ENCODE measurements around the gene LPAR6. TPM values are rescaled to one million over a fixed set of nuclear protein-coding genes. Genes with fewer than 3 reads are reported as not detected.

LPAR6 gene
- total RNA-seq, 1 experiment from 2014 or later: not detected

DNA sequence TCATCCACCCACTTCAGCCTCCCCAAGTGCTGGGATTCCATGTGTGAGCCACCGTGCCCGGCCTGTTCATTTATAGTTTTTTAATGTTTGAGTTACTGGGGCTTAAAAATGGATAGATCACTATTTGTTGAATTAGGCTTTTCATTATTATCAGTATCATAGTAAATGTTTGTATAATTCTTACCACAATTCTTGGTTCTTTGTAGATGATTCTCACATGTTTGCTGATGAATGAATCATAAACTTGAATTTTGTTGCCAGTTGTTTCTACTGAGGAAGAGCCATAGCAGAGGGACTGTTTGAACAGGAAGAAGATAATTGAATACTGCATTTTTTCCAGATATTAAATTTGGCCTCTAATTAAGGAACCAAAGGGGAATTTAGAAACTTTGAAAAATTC is 2.6 kb upstream of the LPAR6 start:
- DNase-seq (ENCODE audit: low read depth): no peak

DNA sequence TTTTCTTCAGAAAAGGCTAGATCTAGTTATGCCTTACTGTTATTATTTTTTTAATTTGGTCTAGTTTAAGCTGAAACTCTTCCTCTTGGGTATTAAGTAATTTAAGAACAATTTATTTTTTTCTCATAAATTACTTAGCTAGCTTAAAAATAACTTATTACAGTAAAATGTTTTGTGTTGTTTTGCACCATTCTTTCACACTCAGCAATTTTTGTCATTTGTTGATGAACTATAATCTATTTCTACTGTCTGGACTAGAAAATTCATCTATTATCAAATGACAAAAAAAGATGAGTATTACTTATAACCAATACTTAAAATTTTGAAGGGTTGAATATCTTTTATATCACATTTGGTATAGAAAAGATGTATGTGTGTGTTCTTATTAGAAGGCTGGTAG is 1.6 kb upstream of the LPAR6 start:
- DNase-seq (ENCODE audit: low read depth): no peak

DNA sequence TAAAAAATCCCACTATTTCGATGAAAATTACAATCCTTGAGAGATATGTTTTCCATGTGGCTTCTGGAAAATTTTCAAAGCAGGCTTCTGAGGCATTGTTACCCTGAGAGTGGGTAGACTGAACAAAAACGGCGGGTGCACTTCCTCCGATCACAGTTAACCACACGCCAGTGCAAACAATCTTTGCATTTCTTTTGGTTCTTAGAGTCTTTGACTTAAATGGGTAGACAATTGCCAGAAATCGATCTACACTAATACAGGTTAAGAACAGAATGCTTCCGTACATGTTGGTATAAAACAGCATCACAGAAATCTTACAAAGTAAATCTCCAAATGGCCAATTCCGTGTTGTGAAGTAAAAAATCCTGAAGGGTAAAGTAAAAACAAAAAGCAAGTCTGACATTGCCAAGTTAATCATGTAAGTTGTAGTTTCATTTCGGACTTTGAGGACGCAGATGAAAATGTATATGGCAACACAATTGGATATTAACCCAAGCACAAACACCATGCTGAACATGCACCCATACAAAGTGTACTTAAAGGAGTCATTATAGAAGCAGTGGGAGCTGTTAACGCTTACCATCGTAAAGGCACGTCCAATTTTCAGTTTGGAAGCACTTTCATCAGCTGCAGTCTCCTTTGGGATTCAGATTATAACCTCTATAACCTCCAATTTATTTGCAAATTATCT is 927 bp downstream of the LPAR6 start:
- no peak for DNase-seq (ENCODE audit: low read depth)

DNA sequence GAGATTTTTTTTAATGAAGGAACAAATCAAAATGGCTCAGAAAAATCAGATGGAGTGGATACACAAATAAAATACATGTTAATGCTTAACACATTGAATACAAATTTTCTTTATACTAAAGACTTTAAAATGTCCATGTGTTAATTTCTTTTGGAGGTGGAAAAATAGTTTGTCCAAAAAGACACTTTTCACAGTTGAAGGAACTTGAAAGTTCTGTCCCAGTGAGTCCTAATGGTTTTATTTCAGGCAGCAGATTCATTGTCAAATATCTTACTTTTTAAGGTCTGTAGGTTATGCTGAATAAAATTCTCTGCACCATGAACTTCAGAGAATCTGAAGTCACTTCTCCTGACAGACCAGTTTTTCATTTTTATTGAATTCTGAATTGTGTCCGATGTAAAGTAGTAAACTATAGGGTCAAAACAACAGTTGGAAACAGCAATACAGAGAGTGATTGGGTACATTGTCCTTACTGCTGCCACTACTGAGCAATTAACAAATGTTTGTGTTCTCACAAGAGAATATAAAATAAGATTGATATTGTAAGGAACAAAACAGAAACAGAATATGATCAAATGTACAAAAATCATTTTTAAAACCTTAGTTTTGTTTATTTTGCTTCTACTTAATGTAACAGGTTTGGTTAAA is 1.6 kb downstream of the LPAR6 start:
- DNase-seq (ENCODE audit: low read depth): no peak

DNA sequence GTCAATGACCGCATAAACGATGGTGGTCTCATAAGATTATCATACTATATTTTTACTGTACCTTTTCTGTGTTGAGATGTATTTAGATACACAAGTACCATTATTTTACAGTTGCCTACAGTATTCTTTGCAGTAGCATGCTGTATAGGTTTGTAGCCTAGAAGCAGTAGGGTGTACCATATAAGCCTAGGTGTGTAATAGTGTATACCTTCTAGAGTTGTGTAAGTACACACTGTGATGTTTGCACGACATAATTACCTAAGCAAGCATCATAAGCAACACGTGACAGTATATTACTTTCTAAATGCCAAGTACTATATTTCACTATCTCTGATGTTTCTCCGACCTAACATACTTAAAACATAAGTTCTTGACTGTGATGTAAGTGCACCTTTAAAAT is 2.7 kb downstream of the LPAR6 start:
- no peak for DNase-seq (ENCODE audit: low read depth)

DNA sequence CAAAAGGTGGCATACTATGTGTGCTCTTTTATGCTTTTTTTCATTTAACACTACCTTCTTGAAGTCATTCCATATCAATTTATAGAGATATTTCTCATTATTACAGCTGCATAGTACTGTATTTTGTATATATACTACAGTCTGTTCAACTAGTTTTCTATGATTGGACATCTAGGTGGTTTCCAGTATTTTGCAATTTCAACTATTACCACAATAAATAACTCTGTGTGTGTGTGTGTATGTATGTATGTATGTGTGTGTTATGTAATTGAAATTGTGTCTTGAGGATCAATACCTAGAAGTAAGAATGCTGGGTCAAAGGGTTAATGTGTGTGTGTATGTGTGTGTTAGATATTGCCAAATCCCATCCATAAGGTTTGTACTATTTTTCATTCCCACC is 7.0 kb downstream of the LPAR6 start:
- no peak for DNase-seq (ENCODE audit: low read depth)

DNA sequence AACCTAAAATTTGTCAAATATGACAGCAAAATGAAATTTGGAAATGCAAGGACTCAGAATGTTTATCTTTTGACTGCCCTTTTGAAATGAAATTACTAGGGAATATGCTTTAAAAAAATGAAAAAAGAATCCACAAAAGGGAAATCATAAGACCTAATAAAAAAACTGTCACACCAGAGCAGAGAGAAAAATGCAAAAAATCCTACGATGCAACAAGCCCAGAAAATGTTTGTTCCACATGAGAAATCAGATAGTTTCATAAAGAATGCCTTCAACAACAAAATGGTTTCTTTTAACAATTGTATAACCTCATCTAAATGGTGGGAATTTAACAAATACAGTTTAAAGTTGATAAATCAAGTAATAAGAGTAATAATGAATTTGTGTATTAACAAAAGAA is 8.0 kb downstream of the LPAR6 start:
- DNase-seq (ENCODE audit: low read depth): no peak

DNA sequence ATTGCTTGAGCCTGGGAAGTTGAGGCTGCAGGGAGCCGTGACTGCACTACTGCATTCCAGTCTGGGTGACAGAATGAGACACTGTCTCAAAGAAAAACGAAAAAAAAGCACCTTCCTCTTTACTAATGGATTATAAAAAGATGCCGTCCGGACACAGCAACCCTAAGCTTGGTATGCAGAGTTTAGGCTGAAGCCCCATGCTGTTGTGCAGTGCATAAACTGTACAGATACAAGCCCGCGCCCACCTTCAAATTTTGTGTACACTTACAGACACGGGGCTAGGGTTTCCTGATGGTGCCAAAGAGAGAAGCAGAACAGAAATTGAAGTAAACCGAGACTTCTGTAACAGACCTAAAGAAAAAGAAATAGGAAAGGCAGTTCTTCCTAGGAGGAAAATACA is 9.0 kb downstream of the LPAR6 start:
- DNase-seq (ENCODE audit: low read depth): no peak

DNA sequence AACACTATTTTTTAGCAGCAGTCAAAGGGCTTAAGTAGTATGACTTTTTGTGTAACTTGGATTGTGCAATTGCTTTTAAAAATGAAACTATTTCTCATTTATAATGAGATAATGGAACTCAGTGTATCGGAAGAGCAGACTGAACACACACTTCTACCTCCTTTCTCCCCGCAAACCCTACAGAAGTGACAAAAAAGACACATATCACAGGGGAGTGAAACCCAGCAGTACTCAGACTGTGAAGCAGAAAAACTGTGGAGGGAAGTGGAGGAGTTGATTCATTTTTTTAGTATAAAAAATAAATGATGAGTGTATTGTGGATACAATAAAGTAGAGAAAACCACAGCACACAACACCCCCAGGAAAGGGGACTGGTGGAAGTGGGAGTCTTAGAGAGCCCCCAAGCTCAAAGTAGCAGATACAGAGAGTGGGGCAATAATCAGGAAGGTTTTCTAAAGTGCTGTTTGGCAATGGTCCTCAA is 9.7 kb downstream of the LPAR6 start:
- DNase-seq (ENCODE audit: low read depth): no peak

DNA sequence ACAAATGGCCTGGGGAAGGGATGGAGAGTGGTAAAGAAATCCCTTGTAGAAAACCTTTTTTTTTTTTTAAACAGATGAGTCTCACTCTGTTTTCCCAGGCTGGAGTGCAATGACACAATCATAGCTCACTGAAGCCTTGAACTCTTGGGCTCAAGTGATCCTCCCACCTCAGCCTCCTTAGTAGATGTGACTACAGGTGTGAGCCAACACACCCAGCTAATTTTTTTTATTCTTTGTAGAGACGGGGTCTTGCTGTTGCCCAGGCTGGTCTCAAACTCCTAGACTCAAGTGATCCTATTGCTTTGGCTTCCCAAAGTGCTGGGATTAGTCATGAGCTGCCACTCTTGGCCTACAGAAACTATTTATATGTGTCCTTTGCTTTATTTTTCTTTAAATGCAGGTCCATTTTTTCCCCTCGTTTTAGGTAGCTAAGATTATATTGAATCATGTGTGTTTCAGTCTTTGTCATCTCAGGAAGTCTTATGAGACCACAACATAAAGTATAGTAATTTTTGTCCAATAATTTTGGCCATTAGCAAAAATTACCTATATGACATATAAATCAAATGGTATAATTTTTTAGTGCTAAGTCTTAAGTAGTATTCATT is 10.5 kb downstream of the LPAR6 start:
- DNase-seq (ENCODE audit: low read depth): peak; percentile 13

DNA sequence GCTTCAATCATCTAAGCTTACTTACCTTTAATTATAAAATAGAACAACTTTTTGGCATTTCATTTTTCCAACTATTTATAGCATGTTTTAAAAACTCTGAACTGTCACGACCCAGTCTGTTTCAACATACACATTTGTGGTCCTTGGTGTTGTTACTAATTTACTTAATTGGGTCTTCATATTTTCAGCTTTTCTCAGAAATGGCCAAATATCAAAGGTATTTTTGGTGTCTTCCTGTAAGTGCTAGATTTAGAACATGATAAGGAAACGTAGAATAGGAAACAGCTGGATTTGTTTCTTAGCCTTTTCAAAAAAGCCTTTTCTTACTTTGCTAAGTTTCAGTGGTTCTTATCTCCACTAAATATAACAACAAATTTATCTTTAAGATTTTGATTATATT is 11.4 kb downstream of the LPAR6 start:
- no peak for DNase-seq (ENCODE audit: low read depth)

DNA sequence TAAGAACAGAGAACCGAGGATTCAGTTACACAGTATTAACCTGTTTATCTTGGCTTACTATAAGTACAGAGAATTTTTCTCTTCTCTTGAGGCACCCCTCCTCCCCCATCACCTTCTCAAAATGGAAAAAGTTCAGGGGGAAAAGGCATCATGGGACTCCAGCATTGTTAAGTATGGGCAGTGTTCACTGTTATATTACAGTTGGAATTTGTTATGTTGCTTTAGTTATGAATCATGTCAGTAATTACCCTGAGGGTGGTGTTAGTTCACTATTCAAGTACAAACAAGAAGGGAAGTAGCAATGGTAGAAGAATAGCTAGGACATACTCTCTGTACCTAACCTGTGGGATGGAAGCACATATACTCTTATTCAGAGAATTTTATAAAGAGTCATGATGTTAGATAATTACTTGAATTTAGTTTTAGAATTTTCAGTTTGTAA is 12.0 kb downstream of the LPAR6 start:
- DNase-seq (ENCODE audit: low read depth): peak; percentile 25

DNA sequence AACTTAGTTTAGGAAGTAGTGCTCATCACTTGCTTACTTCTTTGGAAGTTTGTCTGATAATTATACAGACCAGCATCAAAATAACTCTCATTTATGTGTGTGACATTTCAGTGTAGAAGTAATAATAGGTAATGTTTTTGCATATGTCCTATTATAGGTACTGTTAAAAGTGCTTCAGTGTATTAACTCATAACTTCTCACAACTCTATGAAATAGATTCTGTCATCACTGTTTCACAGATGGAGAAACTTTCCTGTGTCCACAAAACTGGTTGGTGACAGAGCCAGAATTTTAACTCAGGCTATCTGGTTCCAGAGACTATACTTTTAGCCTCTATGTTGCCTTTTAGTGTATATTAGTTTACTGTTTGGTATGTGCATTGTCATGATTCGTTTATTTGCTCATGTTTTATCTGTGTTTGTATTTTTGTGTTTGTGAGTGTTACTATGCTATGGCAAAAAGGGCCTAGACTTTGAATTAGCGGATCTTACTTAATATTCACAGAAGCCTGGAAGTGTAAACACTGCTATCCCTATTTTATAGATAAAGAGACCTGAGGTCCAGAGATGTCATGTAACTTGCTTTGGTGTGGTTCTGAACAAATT is 12.7 kb downstream of the LPAR6 start:
- DNase-seq (ENCODE audit: low read depth): no peak

DNA sequence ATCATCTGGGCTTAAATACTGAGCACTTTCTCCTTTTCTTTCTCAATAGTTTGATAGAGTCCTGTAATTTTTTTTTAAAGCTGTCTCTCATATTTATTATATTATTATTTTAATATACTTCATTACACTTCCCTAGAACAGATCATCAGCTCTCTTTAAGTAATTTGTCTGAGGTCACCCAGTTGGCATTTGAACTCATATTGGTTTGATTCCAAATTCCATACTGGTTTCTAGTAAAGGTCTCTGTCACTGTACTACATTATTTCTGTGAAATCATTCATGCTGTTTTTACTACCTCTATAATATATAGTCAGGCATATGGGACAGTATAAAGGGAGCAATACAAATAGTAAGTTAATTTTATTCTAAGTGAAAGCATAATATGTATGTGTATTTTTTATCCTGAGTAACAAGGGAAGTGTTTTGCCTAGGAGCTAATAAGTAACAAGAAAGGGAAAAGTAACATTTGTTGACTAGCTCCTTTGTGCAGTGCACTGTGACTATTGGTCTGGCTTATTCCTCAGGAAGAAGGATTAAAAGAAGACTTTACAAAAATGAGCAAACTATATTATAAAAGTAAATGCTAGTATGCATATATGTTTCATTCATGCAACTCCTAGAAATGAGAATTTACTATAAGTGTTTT is 14.3 kb downstream of the LPAR6 start:
- DNase-seq (ENCODE audit: low read depth): no peak

DNA sequence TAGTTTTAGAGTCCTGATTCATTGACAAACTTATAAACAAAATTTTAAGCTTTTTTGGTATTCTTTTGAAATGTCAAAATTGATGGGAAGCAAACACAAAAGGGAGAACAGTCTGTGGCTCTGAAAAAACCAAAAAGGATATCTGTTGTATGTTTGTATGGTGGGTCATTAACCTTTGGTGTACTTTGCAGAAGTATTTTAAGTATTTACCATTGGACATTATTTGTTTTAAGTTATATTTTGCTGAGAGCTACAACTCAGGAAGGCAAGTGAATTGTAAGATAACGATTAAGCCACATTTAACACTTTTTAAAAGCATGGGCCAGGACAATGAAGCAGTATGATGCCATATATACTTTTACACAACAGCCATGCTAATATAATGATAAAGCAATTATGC is 15.2 kb downstream of the LPAR6 start:
- DNase-seq (ENCODE audit: low read depth): no peak

DNA sequence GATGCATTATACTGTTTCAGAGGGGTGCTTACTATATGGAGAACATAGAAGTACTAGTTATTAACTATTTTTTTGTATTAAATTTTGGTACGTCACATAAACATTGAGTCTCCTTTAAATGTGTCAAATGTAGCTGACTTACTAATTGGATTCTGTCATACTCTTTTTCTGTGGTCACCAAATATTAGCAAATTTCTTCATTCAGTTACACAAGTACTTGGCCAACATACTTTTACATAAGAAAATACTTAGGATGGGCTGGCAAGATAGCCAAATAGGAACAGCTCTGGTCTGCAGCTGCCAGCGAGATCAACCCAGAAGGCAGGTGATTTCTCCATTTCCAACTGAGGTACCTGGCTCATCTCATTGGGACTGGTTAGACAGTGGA is 19.2 kb downstream of the LPAR6 start:
- no peak for DNase-seq (ENCODE audit: low read depth)

DNA sequence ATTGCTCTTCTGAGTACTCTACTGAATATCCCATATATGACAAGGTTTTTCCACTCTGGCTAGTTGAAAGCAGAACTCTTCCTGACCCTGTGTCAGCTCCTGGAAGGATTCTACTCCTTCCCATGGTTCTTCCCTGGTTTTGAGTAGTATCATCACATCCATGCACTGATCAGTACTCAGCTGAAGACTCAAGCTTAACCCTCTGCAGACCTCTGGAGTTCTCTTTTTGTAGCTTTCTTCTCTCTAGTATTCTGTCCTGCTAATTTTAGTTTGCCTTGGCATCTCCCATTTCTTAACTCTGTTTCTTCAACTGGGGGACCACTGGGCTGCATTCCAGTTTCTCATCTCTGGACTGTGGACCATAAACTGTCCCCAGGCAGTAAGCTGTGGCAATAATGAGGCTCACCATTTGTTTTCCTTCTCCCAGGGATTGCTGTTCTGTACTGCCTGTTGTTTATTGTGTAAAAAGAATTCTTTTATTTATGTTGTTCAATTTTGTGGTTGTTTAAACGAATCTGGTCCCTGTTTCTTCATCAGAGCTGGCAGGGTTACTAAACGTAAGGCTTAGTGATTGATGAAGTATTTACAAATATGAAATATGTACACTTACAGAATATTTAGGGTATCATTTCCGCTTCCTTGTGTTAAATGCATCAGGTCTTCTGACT is 19.7 kb downstream of the LPAR6 start:
- DNase-seq (ENCODE audit: low read depth): no peak

DNA sequence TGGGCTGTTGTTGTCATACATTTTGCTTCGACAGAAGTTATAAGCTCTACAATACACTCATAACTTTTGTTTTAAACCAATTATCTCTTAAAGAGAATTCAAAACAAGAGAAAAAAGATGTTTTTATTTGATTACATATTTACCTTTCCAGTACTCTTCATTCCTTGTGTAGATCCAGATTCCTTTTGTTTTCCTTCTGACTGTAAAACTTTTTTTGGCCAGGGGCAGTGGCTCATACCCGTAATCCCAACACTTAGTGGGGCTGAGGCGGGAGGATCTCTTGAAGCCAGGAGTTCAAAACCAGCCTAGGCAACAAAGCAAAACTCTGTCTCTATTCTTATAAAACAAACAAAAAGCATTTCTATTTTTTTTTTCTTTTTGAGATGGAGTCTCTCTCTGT is 21.7 kb downstream of the LPAR6 start:
- no peak for DNase-seq (ENCODE audit: low read depth)

DNA sequence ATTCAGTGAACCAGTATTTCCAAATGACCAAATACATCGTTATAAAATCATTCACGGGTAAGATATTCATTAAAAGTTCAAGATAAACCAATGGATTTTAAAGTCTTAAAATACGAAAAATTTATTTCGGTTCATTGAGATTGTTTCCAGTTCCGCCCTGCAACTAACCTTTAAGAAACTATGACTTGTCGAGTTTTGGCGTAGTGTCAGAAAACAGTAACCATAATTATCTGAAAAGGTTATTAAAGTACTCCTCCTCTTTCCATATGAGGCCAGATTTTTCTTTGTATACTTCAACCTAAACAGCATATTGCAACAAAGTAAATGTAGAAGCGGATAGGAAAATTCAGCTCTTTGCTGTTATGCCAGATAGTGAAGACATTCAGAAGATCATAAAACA is 26.1 kb downstream of the LPAR6 start:
- DNase-seq (ENCODE audit: low read depth): no peak

DNA sequence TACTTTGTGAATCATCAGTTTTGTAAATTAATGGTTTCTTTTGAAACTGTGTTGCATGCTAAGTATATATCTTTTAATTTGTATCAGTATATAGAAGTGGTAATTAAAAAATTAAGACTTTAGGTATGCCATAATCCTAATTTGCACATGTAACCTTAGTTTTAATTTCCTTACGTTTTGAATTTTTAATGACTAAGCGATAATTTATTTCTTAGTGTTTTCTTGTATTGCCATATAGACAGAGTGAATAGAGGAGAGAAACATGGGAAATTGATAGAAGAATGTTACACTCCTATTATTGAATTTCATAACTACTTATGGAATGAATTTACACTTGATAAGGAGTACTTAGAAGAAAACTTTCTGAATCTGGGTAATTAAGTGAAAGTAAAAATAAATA is 29.5 kb downstream of the LPAR6 start:
- DNase-seq (ENCODE audit: low read depth): no peak

DNA sequence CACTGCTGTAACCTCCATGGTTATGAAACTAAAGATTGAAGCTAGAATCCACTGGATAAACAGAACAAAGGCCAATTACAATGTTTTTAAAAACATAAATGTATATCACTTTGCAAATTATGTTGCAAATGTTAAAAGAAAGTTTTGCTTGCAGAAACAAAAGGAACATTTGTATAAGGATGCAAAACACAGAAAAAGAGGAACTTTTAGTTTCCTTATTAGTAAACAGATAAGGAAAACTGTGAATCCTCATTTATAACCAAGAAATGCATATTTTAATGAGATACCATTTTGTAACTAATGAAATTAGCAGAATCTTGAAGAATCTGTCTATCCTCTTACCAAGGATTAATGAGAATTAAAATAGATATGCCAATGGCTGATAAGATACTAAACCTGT is 32.3 kb downstream of the LPAR6 start:
- no peak for DNase-seq (ENCODE audit: low read depth)

Measured in HT1080 (cell line).